Activated CD4-positive, alpha-beta T cell treated with anti-CD3 and anti-CD28 coated beads, Interleukin-2, amount 50 U/mL, for 1 hour (primary cell): ENCODE data around the gene RNLS.

Experiments used
- DNase-seq: peaks from one replicate; pipeline ENCODE4 v3.0.0-alpha.2; 2020

Gene RNLS

GRCh38 chr10:88473989-88474883 is 108.9 kb downstream of the RNLS start:
- no peak for DNase-seq

GRCh38 chr10:88472540-88472939 is 110.6 kb downstream of the RNLS start:
- no peak for DNase-seq

DNA sequence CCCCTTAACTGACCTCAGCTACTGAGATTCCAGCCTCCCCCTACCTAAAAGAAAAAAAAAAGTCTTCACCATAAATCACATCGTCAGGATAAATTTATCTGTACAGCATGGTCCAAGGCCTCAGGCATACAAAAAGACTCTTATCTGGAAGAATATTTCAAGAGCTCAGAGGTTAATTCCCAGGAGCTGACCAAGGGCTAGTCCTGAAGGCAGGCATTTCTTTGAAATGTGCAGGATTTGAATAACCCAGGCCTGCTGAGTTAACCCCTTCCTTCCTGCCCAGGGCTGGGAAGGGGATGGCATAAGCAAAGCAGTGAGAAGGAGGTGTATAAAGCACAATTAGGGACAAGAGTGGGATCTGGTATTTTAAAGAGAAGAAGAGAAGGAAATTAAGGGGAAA is 111.2 kb downstream of the RNLS start:
- DNase-seq, result no peak

DNA sequence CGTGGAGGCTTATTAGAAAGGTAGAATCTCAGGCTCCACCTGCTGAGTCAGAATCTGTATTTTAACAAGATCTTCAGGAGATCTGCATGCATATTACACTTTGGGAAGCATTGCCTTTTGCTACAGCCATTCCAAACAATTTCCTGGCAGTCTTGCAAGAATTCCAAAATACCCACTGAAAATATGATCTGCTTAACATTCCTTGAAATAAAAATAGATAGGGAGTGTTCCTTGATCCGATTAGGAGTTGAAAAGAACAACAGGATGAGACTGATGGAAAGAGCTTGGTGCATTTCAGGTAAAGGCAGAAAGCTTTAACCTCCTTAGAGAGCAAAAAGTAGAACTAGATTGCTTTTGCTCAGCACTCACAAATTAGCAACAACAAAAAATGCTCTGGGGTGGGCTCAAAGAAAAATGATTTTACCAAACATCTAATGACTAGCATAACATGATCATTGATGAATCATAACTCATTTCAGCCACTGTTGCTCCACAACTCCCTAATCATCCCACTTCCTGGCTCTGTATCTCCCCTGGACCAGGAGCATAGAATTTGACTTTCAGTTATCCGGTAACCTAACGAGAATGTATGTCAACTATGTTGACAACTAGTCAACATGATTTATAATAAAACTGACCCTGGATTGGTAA is 115.2 kb downstream of the RNLS start:
- DNase-seq, result no peak

- no peak for DNase-seq
Observed at GRCh38 chr10:88466786-88467185, 116.3 kb downstream of the RNLS start.

- DNase-seq, result no peak
Observed at GRCh38 chr10:88465765-88466164, 117.4 kb downstream of the RNLS start.

DNA sequence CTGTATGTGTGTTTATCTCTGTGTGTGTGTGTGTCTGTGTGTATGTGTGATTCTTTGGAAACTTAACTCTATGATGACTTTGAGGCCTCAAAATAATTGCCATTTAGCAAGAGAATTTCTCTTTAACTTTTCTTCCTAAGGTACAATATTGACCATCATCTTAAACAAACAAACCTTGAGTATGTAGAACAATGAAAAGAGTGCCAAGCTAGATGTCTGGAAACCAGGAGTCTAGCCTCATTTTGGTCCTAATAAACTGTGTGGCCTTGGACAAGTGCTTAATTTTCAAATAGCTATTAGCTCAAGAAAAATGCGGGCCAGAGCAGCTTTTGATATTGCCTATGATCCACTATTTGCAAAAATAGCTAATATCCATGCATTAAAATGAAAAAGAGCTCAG is 119.3 kb downstream of the RNLS start:
- DNase-seq, result no peak

DNA sequence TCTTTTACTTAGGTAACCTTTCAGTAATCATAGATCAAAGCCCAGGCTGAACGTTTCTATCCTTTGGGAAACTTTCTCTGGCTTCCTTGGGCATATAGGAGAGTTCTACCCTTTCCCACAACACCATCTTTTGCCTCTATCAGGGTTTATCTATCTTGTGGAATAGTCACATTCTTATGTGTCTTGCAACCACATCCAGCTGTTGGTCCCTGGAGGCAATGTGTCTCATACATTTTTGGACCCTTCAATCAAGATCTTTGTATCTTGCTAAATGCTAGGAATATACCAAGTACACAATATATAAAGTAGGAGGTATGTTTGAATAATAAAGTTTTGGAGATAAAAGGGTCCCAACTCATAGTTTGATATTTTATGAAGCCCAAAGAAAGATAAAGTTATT is 121.7 kb downstream of the RNLS start:
- no peak for DNase-seq

DNA sequence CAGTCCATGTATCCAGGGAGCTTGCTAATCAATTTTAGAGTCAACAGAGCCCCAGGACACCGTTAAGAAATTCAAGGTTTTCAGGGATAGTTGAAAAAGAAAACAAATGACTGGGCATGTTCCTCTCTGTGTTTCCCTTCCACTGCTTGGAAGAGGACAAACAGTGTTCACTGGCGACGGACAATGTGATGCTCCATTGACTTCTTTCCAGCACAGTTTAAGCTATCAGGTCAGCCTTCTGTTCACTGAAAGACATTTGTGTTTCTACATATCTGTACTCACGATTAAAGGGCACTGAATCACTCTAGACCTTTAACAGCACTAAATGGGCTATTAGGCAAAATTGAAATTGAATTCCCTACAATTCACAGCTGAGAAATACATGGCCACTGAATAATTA is 123.6 kb downstream of the RNLS start:
- DNase-seq, result no peak

DNA sequence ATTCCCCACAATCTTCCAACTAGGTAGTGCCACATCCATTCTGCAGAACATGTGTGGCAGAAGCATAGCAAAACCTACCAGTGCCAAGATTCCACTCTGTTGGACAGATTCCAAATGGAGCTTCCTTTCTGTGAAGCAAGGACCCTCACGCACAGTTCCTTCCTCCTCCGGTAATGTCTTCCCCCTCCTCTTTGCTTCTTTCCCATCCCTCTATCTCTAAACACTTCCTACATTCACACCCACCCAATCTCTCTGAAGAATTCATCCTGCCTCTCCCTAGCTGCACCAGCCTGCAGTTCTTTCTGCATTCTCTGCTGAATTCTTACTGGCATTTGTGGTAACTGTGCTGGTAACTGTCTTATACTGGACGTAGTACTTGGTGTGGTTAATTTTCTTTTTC is 124.9 kb downstream of the RNLS start:
- no peak for DNase-seq

DNA sequence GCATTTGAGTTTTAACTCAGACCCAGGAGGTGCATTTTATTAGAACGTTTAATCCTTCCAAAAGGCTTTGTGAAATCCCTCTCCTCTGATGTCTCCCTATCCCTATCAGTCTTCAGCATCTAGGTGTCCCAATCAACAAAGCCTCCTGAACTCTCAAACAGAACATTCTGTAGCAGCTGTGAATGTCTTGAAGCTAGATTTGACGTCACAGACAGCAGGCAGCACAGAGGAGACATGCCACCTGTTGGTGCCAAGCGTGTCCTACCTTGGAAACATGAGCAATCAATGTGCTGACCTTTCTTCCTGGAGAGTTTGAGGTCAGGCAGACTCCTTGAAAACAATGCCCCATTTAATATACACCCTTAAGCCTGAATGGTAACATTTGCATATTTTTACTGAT is 125.5 kb downstream of the RNLS start:
- no peak for DNase-seq

GRCh38 chr10:88456730-88457129 is 126.4 kb downstream of the RNLS start:
- DNase-seq, result no peak

- DNase-seq, result no peak
Observed at GRCh38 chr10:88455831-88456230, 127.3 kb downstream of the RNLS start.

DNA sequence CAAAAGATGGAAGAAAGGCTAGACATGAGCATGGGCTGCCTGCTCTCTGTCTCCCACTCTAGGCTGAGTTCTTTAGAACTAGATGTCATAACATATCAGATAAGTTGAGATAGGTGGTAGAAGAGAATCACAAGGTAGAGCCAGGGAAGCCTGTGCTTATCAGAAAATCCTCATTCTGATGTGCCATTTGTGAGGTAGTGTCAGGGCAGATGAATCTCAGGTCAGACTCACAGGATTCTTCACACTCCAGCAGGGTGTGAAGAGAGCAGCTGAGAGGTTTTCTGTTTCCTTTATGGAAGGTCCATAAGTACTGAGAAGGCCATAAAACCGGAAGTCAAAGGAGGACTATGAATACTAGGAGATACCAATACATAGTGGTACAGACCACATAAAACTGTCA is 132.9 kb downstream of the RNLS start:
- DNase-seq, result no peak

DNA sequence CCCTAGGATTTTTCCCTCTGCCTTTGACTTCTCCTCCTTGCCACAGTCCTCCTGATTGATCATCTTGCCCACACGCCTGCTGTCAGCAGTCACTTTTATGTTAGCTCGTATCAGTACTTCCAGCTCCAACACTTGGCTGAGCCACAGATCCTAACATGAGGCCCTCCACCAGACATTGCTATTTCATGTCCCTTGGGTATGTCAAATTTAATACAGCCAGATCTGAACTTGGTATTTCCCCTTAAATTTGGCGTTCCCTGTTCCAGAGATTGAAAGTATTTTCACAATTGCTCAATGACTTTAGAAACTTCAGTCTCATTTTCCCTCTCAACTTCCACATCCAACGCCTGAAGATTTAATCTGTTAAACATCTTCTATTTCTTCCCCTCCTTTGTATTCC is 140.4 kb downstream of the RNLS start:
- no peak for DNase-seq

DNA sequence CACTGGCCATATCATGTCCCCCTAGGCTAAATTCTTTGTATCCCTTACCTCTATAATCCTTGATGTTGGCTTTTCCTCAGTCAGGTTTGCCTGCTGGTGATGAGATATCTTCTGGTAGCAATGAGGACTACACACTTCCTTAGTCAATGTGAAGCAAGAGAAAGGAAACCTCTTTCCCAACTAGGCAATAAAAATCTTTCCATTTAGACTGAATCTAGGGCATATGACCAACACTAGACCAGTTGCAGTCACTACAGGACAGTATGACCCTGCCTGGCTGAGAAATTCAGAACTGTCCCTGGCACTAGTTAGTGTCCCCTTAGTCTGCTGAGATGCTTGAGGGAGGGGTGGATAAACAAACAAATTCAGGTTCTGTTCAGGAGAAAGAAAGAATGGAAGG is 142.6 kb downstream of the RNLS start:
- no peak for DNase-seq

- DNase-seq, result no peak
Observed at GRCh38 chr10:88439932-88440331, 143.2 kb downstream of the RNLS start.

GRCh38 chr10:88437411-88437810 is 145.7 kb downstream of the RNLS start:
- DNase-seq, result no peak

DNA sequence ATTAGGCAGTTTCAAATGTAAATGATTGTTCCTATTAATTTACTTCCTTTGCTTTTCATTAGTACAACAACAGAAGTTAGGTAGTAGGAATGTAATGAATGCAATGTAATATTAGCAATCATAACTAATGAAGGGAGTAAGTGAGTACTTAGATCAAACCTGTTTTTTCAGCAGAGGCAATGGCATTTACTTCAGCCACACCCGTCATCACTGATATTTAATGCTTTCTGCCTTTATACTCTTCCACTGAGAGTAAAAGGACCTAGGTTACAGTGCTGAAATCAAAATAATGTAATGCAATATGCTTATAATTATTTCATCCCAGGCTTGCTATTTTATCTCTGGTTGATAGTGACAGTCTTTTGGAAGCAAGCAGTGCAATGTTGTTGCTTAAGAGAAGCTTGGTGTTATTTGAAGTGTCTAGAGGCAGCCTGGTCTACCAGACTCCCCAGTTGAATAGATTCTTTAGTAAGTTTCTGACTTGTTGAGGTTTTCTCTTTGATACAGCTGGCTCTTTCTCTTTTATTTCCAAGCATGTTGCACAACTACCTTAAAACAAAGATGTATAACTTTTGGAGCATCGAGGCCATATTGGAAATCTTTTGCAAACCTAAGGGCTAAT is 149.4 kb downstream of the RNLS start:
- DNase-seq, result no peak

DNA sequence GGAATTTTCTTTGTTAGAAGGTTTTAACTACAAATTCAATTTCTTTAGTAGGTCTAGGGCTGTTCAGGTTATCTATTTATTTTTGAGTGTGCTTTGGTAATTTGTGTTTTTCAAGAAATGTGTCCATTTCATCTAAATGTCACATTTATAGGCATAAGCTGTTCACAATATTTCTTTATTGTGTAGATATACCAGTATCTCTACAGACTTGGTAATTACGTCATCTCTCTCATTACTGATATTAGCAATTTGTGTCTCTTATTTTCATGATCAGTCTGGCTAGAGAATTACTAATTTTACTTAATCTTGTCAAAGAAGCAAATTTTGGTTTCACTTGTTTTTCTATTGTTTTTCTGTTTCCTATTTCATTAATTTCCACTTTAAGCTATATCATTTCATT is 152.0 kb downstream of the RNLS start:
- no peak for DNase-seq

DNA sequence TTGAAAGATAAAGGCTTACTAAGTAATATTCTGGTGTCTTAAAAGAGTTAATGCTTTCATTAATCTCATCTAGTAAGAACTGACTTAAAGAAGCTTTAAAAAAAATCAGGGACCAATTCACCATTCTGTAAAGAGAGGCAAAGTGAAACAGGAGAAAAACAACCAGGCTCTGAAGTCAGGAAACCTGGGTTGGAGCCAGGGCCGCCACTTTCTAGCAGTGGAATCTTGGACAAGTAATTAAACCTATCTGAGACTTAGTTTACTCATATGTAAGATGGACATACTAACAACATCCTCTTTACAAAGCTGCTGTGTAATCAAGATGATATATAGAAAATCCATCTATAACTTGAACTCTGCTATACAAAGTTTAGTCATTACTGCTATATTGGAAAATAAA is 154.1 kb downstream of the RNLS start:
- no peak for DNase-seq

- no peak for DNase-seq
Observed at GRCh38 chr10:88428442-88428841, 154.7 kb downstream of the RNLS start.

- DNase-seq, result no peak
Observed at GRCh38 chr10:88427024-88427423, 156.1 kb downstream of the RNLS start.

- DNase-seq, result no peak
Observed at GRCh38 chr10:88424881-88425280, 158.2 kb downstream of the RNLS start.
